Upper lobe of left lung (tissue), 4 donors: Measurements from ENCODE around the gene FGF1.

Source experiments
- EP300 ChIP-seq, 4 donors: sonication (generic); formaldehyde crosslinking; IDR thresholded peaks; one replicate each; pipeline ENCODE4 v1.5.1; 2017; ENCODE audit warnings: antibody characterized with exemption in 4 of 4, control low read depth in 2 of 4
- POLR2A ChIP-seq, 4 donors: fragments of 450-650 bp; IDR thresholded peaks; one replicate each; pipeline ENCODE4 v1.5.1; 2016 to 2017; ENCODE audit warnings: antibody characterized with exemption in 4 of 4, mild to moderate bottlenecking in 2 of 4
- POLR2AphosphoS5 ChIP-seq, 2 donors: sonication (generic); formaldehyde crosslinking; IDR thresholded peaks; one replicate each; pipeline ENCODE4 v1.5.1; 2017; ENCODE audit warnings: antibody characterized with exemption in 2 of 2
- TF ChIP-seq, protein P1 (sequence below), 6 experiments: fragments of 450-650 bp in 4 of 6; fragments of 200-600 bp in 2 of 6; sonication (generic) in 2 of 6; IDR thresholded peaks; one replicate each; pipeline ENCODE4 v1.5.1; 2016 to 2019; ENCODE audit warnings: antibody characterized with exemption in 6 of 6

DNA sequence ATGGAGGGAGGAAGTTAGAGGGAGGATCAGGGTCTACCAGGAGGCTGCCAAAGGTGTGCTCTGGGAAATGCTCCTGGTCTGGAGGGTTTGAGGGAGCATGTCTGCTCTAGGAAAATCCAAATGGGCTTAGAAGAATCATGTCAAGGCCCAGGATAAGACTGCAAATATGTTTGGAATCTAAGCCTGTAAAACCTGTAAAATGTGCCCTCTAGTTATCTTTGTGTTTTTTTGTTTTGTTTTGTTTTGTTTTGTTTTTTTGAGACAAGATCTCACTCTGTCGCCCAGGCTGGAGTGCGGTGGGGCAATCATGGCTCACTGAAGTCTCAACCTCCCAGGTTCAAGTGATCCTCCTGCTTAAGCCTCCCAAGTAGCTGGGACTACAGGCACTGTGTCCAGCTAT lies 135.4 kb downstream of the FGF1 start:
- TF ChIP-seq, protein P1, sequence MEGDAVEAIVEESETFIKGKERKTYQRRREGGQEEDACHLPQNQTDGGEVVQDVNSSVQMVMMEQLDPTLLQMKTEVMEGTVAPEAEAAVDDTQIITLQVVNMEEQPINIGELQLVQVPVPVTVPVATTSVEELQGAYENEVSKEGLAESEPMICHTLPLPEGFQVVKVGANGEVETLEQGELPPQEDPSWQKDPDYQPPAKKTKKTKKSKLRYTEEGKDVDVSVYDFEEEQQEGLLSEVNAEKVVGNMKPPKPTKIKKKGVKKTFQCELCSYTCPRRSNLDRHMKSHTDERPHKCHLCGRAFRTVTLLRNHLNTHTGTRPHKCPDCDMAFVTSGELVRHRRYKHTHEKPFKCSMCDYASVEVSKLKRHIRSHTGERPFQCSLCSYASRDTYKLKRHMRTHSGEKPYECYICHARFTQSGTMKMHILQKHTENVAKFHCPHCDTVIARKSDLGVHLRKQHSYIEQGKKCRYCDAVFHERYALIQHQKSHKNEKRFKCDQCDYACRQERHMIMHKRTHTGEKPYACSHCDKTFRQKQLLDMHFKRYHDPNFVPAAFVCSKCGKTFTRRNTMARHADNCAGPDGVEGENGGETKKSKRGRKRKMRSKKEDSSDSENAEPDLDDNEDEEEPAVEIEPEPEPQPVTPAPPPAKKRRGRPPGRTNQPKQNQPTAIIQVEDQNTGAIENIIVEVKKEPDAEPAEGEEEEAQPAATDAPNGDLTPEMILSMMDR (IDR thresholded peaks at IDR 0.05): no peak
- no peak for TF ChIP-seq POLR2A (IDR thresholded peaks at IDR 0.05)
- no peak for TF ChIP-seq EP300 (IDR thresholded peaks at IDR 0.05)
- TF ChIP-seq POLR2AphosphoS5 (IDR thresholded peaks at IDR 0.05): no peak
